DND-41 (cell line): Measurements from ENCODE around the gene CMBL.

ENCODE experiments used
- ATAC-seq: fragments of 200-7000 bp; cut with Tn5 transposase; 3 replicates; pipeline ENCODE4 v1.9.1; 2021; ENCODE audit warnings: low read depth; ENCODE audit not compliant: insufficient read depth
- DNase-seq: peaks from one replicate; pipeline ENCODE4 v3.0.0-alpha.2; 2020
- H2AFZ ChIP-seq: 2 replicates; pipeline ENCODE4 v1.6.0; 2012; ENCODE audit warnings: low read depth, low read length
- H3K27ac ChIP-seq: 2 replicates; pipeline ENCODE4 v1.5.1; 2012; ENCODE audit warnings: low read length, inconsistent platforms
- H3K27me3 ChIP-seq: fragments of 200-600 bp; sonication (generic); 2 replicates; pipeline ENCODE4 v1.6.0; 2012; ENCODE audit warnings: low read length, mild to moderate bottlenecking, inconsistent platforms; ENCODE audit not compliant: insufficient read depth, poor library complexity
- H3K36me3 ChIP-seq: 2 replicates; pipeline ENCODE4 v1.5.1; 2012; ENCODE audit warnings: low read length, inconsistent platforms; ENCODE audit not compliant: insufficient read depth
- H3K4me1 ChIP-seq: 2 replicates; pipeline ENCODE4 v1.5.1; 2012; ENCODE audit warnings: mild to moderate bottlenecking, low read length; ENCODE audit not compliant: insufficient read depth
- H3K4me2 ChIP-seq: 2 replicates; pipeline ENCODE4 v1.6.0; 2012; ENCODE audit warnings: mild to moderate bottlenecking, moderate library complexity, low read length, inconsistent platforms; ENCODE audit not compliant: insufficient read depth
- H3K4me3 ChIP-seq, 2 experiments: fragments of 200-600 bp in 1 of 2; shearing (Covaris generic) in 1 of 2; 2 replicates each; pipeline ENCODE4 v1.5.1; 2012 to 2016; ENCODE audit warnings: inconsistent platforms in 2 of 2, low read length in 2 of 2, mild to moderate bottlenecking in 2 of 2, low read depth in 1 of 2, moderate library complexity in 1 of 2
- H3K79me2 ChIP-seq: 2 replicates; pipeline ENCODE4 v1.6.0; 2012; ENCODE audit warnings: low read length, inconsistent platforms; ENCODE audit not compliant: insufficient read depth
- H3K9ac ChIP-seq: 2 replicates; pipeline ENCODE4 v1.6.0; 2012; ENCODE audit warnings: low read depth, mild to moderate bottlenecking, inconsistent platforms, low read length, moderate library complexity
- H3K9me3 ChIP-seq: 2 replicates; pipeline ENCODE4 v1.5.1; 2012; ENCODE audit warnings: low read length, moderate library complexity, mild to moderate bottlenecking, inconsistent platforms; ENCODE audit not compliant: insufficient read depth, severe bottlenecking
- H4K20me1 ChIP-seq: 2 replicates; pipeline ENCODE4 v1.6.0; 2012; ENCODE audit warnings: low read length; ENCODE audit not compliant: insufficient read depth
- EZH2 ChIP-seq: IDR thresholded peaks from 3 replicates; pipeline ENCODE4 v1.6.1; 2012; ENCODE audit warnings: borderline replicate concordance, low read depth, mild to moderate bottlenecking, moderate library complexity, low read length, inconsistent platforms; ENCODE audit not compliant: severe bottlenecking
- TF ChIP-seq, protein P1 (sequence below): IDR thresholded peaks from 2 replicates; pipeline ENCODE4 v1.5.1; 2012; ENCODE audit warnings: borderline replicate concordance, low read length, moderate library complexity, mild to moderate bottlenecking; ENCODE audit not compliant: poor library complexity, severe bottlenecking; ENCODE audit errors: extremely low read depth

The CMBL gene

DNA sequence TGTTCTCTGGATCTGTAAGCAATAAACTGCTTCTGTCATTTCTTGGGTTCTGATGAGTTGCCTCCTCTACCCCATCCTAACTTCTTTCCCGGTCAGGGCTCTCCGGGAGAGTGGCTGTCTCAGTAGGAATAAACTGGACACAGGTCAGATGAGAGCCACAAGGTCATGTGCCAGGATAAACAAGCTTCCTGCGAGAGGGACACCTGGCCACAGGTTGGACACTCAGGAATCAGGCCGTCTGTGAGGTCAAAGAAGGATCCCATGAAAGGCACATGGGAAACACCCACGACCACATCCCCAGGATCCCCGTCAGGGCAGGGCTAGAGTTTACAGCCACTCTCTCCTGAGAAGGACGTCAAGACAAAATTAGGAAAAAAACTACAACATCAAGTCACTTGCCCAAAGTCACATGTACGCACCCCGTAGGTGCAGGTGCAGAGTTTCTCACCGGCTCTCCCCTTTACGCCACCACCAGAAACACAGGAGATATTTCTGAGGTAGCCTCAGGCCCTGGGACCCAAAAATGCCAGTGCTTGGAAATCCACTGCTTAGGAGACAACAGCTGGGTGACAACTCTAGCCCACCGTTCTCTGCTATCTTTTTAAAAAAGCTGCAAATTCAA lies 28.9 kb downstream of the CMBL start:
- Histone ChIP-seq H3K27ac (no peak overlapping the region), H3K9ac (no peak overlapping the region), H3K36me3 (no peaks in the 10 kb centered on the region), H3K4me2 (no peak overlapping the region), H2AFZ (no peak overlapping the region), H3K4me3 (no peak overlapping the region), H3K9me3 (no peaks in the 10 kb centered on the region), H3K27me3 (peaks cover 5% of the 10 kb centered on the region), H3K4me1 (peaks cover 11% of the 10 kb centered on the region), H4K20me1 (no peaks in the 10 kb centered on the region), H3K79me2 (no peaks in the 10 kb centered on the region)
- TF ChIP-seq, protein P1, sequence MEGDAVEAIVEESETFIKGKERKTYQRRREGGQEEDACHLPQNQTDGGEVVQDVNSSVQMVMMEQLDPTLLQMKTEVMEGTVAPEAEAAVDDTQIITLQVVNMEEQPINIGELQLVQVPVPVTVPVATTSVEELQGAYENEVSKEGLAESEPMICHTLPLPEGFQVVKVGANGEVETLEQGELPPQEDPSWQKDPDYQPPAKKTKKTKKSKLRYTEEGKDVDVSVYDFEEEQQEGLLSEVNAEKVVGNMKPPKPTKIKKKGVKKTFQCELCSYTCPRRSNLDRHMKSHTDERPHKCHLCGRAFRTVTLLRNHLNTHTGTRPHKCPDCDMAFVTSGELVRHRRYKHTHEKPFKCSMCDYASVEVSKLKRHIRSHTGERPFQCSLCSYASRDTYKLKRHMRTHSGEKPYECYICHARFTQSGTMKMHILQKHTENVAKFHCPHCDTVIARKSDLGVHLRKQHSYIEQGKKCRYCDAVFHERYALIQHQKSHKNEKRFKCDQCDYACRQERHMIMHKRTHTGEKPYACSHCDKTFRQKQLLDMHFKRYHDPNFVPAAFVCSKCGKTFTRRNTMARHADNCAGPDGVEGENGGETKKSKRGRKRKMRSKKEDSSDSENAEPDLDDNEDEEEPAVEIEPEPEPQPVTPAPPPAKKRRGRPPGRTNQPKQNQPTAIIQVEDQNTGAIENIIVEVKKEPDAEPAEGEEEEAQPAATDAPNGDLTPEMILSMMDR: no peak
- TF ChIP-seq EZH2: no peak
- DNase-seq: no peak
- ATAC-seq: no peak

DNA sequence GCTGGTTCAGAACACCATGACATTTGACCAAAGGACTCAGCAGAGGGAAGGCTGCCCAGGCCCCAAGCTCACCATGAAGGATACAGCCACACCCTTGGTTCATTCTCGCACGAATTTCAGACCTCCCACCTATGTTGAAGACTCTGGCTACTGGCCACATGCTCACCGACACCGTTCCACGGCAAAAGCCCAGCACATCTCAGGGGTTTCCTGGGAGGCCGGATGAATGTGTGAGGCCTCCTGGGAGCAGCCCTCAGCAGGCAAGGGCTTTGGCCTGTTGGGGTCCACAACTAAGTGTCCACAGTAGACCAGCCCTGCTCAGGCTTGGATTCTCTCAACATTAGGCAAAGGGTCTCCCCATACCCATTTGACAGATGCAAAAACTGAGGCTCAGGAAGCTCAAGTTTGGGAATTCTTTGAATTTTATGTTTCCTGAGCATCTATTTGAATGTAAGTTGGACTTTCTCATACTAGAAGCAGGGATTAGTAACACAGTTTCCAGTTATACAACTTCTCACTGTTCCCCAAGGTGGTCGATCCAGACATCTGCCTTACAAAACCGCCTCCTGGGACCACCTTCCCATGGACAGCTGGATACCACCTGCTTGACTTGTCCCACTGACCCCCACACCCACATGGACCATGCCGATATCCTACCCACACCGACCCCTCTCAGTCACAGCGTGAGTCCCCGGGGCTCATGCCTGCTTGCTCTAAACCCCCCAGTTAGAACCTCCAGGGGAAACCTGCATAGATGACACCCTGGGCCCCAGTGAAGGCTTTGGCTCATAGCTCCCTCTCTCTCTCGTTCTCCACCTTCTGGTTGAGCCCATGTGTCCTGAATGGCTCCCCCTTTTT lies 29.7 kb downstream of the CMBL start:
- Histone ChIP-seq H3K36me3 (no peaks in the 10 kb centered on the region), H3K9me3 (no peaks in the 10 kb centered on the region), H4K20me1 (no peaks in the 10 kb centered on the region), H3K27ac (no peak overlapping the region), H3K4me1 (peaks cover 11% of the 10 kb centered on the region), H2AFZ (no peak overlapping the region), H3K4me3 (no peak overlapping the region), H3K4me2 (no peak overlapping the region), H3K27me3 (peaks cover 5% of the 10 kb centered on the region), H3K79me2 (no peaks in the 10 kb centered on the region), H3K9ac (no peak overlapping the region)
- DNase-seq: no peak
- TF ChIP-seq EZH2: no peak
- TF ChIP-seq, protein P1: no peak
- ATAC-seq: no peak

DNA sequence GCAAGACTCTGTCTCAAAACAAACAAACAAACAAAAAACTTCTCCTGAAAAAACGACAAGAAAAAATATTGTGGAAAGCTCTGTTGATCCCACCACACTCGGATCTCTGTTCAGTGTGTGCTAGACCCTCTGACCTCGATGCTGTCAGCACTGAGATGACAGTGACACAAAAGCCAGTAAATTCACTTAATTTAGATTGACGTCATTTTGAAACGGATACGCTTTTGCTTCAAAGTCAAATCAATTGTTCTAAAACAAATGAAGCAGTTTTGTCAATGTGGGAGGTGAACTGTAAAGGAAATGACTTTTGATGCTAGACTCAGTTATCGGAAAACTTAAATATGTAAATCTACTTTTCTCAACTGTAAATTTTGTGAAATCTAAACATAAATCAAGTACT lies 31.0 kb downstream of the CMBL start:
- DNase-seq (no peak), ATAC-seq (no peak)
- Histone ChIP-seq H3K4me2 (no peak overlapping the region), H3K36me3 (no peaks in the 10 kb centered on the region), H3K27ac (no peak overlapping the region), H3K9ac (no peak overlapping the region), H3K9me3 (no peaks in the 10 kb centered on the region), H3K79me2 (no peaks in the 10 kb centered on the region), H2AFZ (no peak overlapping the region), H3K27me3 (peaks cover 5% of the 10 kb centered on the region), H3K4me1 (peaks cover 11% of the 10 kb centered on the region), H4K20me1 (no peaks in the 10 kb centered on the region), H3K4me3 (no peak overlapping the region)
- TF ChIP-seq, protein P1: no peak
- no peak for TF ChIP-seq EZH2
